ENCODE data around the gene FOXL2. TPM values are rescaled to one million over a fixed set of nuclear protein-coding genes. Genes with fewer than 3 reads are reported as not detected.

The FOXL2 gene
- total RNA-seq, 1 experiment from 2014 or later, result not detected

DNA sequence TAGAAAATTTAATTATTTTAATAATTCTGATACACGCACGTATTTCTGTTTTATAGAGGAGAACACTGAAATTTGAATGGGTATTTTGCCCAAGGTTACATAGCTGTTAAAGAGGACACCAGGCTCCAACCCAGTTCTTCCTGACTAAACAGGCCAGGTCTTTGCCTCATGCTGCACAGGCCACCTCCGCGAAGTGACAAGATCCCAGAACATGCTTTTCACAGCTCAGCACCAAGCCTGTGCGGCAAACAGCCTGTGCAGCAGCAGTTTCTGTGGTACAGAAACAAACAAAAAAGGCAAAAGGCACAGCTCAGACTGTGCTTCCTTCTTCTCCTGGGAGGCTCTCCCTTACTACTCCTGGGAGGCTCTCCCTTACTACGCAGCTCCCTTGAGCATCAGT is 6.5 kb downstream of the FOXL2 start:
- H3K9me3 ChIP-seq (ENCODE audit: low read depth, low read length, poor library complexity, severe bottlenecking), result no peaks in the 10 kb centered on the region
- no peak for TF ChIP-seq EZH2 (IDR thresholded peaks at IDR 0.05; ENCODE audit: borderline replicate concordance, low read depth, low read length, poor library complexity, severe bottlenecking)
- TF ChIP-seq, protein P1, sequence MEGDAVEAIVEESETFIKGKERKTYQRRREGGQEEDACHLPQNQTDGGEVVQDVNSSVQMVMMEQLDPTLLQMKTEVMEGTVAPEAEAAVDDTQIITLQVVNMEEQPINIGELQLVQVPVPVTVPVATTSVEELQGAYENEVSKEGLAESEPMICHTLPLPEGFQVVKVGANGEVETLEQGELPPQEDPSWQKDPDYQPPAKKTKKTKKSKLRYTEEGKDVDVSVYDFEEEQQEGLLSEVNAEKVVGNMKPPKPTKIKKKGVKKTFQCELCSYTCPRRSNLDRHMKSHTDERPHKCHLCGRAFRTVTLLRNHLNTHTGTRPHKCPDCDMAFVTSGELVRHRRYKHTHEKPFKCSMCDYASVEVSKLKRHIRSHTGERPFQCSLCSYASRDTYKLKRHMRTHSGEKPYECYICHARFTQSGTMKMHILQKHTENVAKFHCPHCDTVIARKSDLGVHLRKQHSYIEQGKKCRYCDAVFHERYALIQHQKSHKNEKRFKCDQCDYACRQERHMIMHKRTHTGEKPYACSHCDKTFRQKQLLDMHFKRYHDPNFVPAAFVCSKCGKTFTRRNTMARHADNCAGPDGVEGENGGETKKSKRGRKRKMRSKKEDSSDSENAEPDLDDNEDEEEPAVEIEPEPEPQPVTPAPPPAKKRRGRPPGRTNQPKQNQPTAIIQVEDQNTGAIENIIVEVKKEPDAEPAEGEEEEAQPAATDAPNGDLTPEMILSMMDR (conservative IDR thresholded peaks at IDR 0.05; ENCODE audit: low read depth, low read length), result no peak
- no peaks in the 10 kb centered on the region for H3K36me3 ChIP-seq (ENCODE audit: insufficient read depth, low read length, poor library complexity, severe bottlenecking)
- POLR2A ChIA-PET (ENCODE audit: low non-redundant PET), result no interaction called here
- CTCF ChIA-PET, result interaction anchor here (0.6 kb wide), 1 partner anchor 435 kb away, joined by 3 read pairs; no protein-coding TSS in a partner anchor
- H3K27ac ChIP-seq (ENCODE audit: low read depth, low read length, poor library complexity, severe bottlenecking), result no peak overlapping the region
- BruUV-seq (replicated peaks), result no TSS peak
- peaks cover 5% of the 10 kb centered on the region for H3K4me1 ChIP-seq (ENCODE audit: insufficient read depth, low read length, poor library complexity, severe bottlenecking)
- intact Hi-C loops (cut with micrococcal nuclease; ENCODE audit: unreplicated experiment), result no loop called here
- DNase-seq (ENCODE audit: low spot score), result no peak
- H3K4me3 ChIP-seq (ENCODE audit: low read depth, low read length, poor library complexity, severe bottlenecking), result no peak overlapping the region
- peaks cover 92% of the 10 kb centered on the region for H3K27me3 ChIP-seq (replicated peaks; ENCODE audit: insufficient read depth, low read depth, low read length, poor library complexity)

DNA sequence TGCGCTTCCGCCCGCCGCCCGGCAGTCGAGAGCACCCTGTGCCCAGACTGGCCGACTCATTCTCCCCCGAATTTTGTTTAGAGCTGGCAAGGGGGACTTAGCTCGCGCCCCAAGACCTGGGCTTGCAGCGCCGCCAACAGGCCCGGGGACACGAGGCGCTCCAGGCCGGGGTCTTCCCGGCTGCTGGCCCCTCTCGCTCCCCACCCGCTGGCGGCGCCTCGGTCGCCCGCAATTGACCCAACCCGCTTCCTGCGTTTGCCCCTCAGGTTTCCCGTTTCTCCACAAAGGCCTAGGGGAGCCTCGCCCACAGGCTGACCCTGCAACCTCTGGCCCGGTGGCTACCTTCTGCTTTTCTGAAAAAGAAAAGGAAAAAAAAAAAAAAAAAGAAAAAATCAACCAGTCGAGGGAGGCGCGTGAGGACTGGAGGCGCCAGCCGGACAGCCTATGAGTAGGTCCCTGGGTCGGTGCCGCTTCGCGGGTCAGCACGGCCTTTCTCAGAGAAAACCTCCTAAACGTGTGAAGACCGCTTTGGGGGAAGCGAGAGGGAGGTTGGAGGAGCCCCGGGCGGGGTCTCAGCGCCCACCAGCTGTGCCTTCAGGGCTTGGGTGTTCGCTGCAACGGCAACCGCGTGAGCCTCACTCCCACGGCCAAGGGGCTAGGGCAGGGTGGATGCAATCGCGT is 7.2 kb downstream of the FOXL2 start:
- Histone ChIP-seq H3K36me3 (ENCODE audit: insufficient read depth, low read length, poor library complexity, severe bottlenecking) (no peaks in the 10 kb centered on the region), H3K4me3 (ENCODE audit: low read depth, low read length, poor library complexity, severe bottlenecking) (no peak overlapping the region), H3K27me3 (replicated peaks; ENCODE audit: insufficient read depth, low read depth, low read length, poor library complexity) (peaks cover 89% of the 10 kb centered on the region), H3K9me3 (ENCODE audit: low read depth, low read length, poor library complexity, severe bottlenecking) (no peaks in the 10 kb centered on the region), H3K27ac (ENCODE audit: low read depth, low read length, poor library complexity, severe bottlenecking) (no peak overlapping the region), H3K4me1 (ENCODE audit: insufficient read depth, low read length, poor library complexity, severe bottlenecking) (peaks cover 5% of the 10 kb centered on the region)
- intact Hi-C loops (cut with micrococcal nuclease; ENCODE audit: unreplicated experiment), result no loop called here
- BruUV-seq (replicated peaks), result no TSS peak
- ChIA-PET CTCF (interaction anchor here (0.6 to 0.9 kb wide), 2 partner anchors 41 to 434 kb away, joined by 3 to 5 read pairs; no protein-coding TSS in a partner anchor), POLR2A (ENCODE audit: low non-redundant PET) (no interaction called here)
- TF ChIP-seq, protein P1 (conservative IDR thresholded peaks at IDR 0.05; ENCODE audit: low read depth, low read length), result peak; percentile 25; the same call in 1 of the 2 replicates
- no peak for TF ChIP-seq EZH2 (IDR thresholded peaks at IDR 0.05; ENCODE audit: borderline replicate concordance, low read depth, low read length, poor library complexity, severe bottlenecking)
- DNase-seq (ENCODE audit: low spot score), result no peak

DNA sequence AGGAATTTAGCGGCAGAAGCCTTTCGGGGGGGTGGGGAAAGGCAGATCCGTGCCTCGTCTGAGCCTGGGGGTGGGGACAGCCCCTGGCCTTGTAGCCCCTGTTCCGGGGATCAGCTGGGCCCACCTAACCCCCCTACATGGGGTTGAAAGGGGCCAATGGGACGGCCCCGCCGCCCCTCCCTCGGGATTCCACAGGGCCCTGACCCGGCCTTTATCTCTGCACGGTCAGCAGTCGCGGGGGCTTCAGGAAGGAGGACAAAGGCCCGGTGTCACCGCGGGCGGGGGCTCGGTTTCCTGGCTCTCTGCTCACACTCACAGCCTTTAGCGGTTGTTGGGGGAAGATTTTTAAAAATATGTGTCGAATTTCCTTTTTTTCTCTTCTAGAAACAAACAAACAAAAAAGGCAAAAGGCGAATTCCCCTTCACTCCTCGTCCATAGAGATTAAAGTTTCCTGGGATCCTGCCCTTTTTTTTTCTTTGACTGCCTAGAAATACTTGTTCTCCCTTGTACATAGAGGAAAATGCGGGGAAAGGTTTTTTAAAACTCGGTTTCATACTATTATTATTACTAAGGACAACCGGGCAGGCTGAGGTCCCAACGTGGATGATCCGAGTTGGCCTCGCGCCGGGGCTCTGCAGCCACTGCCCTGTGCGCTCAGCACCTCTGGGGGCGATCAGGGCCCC is 7.9 kb downstream of the FOXL2 start:
- no TSS peak for BruUV-seq (replicated peaks)
- POLR2A ChIA-PET (ENCODE audit: low non-redundant PET), result no interaction called here
- TF ChIP-seq EZH2 (IDR thresholded peaks at IDR 0.05; ENCODE audit: borderline replicate concordance, low read depth, low read length, poor library complexity, severe bottlenecking), result peak; percentile 73
- TF ChIP-seq, protein P1 (conservative IDR thresholded peaks at IDR 0.05; ENCODE audit: low read depth, low read length), result no peak
- intact Hi-C loops (cut with micrococcal nuclease; ENCODE audit: unreplicated experiment), result no loop called here
- H3K27ac ChIP-seq (ENCODE audit: low read depth, low read length, poor library complexity, severe bottlenecking), result no peak overlapping the region
- H3K36me3 ChIP-seq (ENCODE audit: insufficient read depth, low read length, poor library complexity, severe bottlenecking), result no peaks in the 10 kb centered on the region
- peaks cover 5% of the 10 kb centered on the region for H3K4me1 ChIP-seq (ENCODE audit: insufficient read depth, low read length, poor library complexity, severe bottlenecking)
- DNase-seq (ENCODE audit: low spot score), result no peak
- no peak overlapping the region for H3K4me3 ChIP-seq (ENCODE audit: low read depth, low read length, poor library complexity, severe bottlenecking)
- H3K9me3 ChIP-seq (ENCODE audit: low read depth, low read length, poor library complexity, severe bottlenecking), result no peaks in the 10 kb centered on the region
- H3K27me3 ChIP-seq (replicated peaks; ENCODE audit: insufficient read depth, low read depth, low read length, poor library complexity), result peaks cover 88% of the 10 kb centered on the region
- CTCF ChIA-PET, result interaction anchor here (0.9 kb wide), 1 partner anchor 41 kb away, joined by 5 read pairs; no protein-coding TSS in a partner anchor

Measured in A673 (cell line).